NK-92 treated with Interleukin-12 subunit alpha and Interleukin-12 subunit beta, amount 100 ng/mL, for 24 hours (cell line): ENCODE data around the gene RAP1GAP2.
"Not testable (repeated sequence)": the region's sequence is repeated elsewhere in the genome, so short reads cannot be mapped to it uniquely, and the experiment has no call there.

Source experiments
- DNase-seq: peaks from one replicate; lab custom pipeline; 2025; lab: John Stamatoyannopoulos, UW

Gene RAP1GAP2

GRCh38 chr17:2796164-2797125, at the start of gene RAP1GAP2:
TSS of gene RAP1GAP2 (plus strand) at chr17:2796438. CDS start at chr17:2796528, 90 bp downstream.
- DNase-seq, result peak; percentile 36

GRCh38 chr17:2749058-2749783, 47.0 kb upstream of the RAP1GAP2 start, which contains the start of gene CCDC92B:
TSS of gene CCDC92B (minus strand) at chr17:2749652. CDS start at chr17:2735145, 14,507 bp downstream.
- no peak for DNase-seq

GRCh38 chr17:2749784-2750181, 46.5 kb upstream of the RAP1GAP2 start:
- DNase-seq, result no peak

GRCh38 chr17:2750721-2751120, 45.5 kb upstream of the RAP1GAP2 start:
- DNase-seq, result no peak

GRCh38 chr17:2751491-2751890, 44.7 kb upstream of the RAP1GAP2 start:
- DNase-seq, result no peak

- DNase-seq, result no peak
Observed at GRCh38 chr17:2755891-2756724, 40.1 kb upstream of the RAP1GAP2 start.

GRCh38 chr17:2758870-2759269, 37.4 kb upstream of the RAP1GAP2 start:
- DNase-seq, result no peak

GRCh38 chr17:2770129-2770528, 26.1 kb upstream of the RAP1GAP2 start:
- DNase-seq, result no peak

GRCh38 chr17:2775206-2775605, 21.0 kb upstream of the RAP1GAP2 start:
- DNase-seq, result no peak

GRCh38 chr17:2776589-2777241, 19.5 kb upstream of the RAP1GAP2 start:
- no peak for DNase-seq

GRCh38 chr17:2777242-2777867, 18.9 kb upstream of the RAP1GAP2 start:
- no peak for DNase-seq

- DNase-seq, result no peak
Observed at GRCh38 chr17:2778489-2778888, 17.7 kb upstream of the RAP1GAP2 start.

GRCh38 chr17:2779545-2779944, 16.7 kb upstream of the RAP1GAP2 start:
- DNase-seq, result no peak

- no peak for DNase-seq
Observed at GRCh38 chr17:2780256-2780655, 16.0 kb upstream of the RAP1GAP2 start.

GRCh38 chr17:2780931-2781454, 15.2 kb upstream of the RAP1GAP2 start:
- no peak for DNase-seq

- DNase-seq, result not testable (repeated sequence)
Observed at GRCh38 chr17:2781598-2781997, 14.6 kb upstream of the RAP1GAP2 start.

- DNase-seq, result no peak
Observed at GRCh38 chr17:2782055-2782454, 14.2 kb upstream of the RAP1GAP2 start.

GRCh38 chr17:2783310-2784030, 12.8 kb upstream of the RAP1GAP2 start:
- no peak for DNase-seq

GRCh38 chr17:2784864-2785263, 11.4 kb upstream of the RAP1GAP2 start:
- no peak for DNase-seq

GRCh38 chr17:2785376-2785775, 10.9 kb upstream of the RAP1GAP2 start:
- not testable (repeated sequence) for DNase-seq
